ENCODE data around the gene KCNJ9. TPM values are rescaled to one million over a fixed set of nuclear protein-coding genes. Genes with fewer than 3 reads are reported as not detected.

The KCNJ9 gene
- total and polyA plus RNA-seq, 10 of the 15 experiments (the other 5 are each of a cell fraction or from before 2014, with no cell fraction given), result 0.12 TPM; not detected in 9

DNA sequence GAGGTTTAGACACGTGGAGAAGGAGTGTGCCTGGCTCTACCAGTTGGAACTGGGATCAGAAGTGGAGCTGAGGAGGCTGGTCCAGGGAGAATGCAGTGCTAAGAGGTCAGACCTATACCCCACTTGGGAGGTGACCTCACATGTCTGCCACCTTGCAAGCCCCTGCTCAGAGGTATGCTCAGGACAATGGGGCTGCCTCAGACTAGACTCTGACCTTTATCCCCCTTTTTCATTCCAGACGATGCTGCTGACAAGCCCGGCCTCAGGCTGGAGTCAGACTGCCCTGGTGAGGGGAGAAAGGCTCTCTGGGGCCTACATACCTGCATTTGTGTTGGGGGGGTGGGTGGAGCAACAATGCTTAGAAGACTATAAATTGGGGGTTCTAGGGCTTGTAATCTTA, 16.6 kb upstream of the KCNJ9 start (continued):
- TF ChIP-seq, protein P1, sequence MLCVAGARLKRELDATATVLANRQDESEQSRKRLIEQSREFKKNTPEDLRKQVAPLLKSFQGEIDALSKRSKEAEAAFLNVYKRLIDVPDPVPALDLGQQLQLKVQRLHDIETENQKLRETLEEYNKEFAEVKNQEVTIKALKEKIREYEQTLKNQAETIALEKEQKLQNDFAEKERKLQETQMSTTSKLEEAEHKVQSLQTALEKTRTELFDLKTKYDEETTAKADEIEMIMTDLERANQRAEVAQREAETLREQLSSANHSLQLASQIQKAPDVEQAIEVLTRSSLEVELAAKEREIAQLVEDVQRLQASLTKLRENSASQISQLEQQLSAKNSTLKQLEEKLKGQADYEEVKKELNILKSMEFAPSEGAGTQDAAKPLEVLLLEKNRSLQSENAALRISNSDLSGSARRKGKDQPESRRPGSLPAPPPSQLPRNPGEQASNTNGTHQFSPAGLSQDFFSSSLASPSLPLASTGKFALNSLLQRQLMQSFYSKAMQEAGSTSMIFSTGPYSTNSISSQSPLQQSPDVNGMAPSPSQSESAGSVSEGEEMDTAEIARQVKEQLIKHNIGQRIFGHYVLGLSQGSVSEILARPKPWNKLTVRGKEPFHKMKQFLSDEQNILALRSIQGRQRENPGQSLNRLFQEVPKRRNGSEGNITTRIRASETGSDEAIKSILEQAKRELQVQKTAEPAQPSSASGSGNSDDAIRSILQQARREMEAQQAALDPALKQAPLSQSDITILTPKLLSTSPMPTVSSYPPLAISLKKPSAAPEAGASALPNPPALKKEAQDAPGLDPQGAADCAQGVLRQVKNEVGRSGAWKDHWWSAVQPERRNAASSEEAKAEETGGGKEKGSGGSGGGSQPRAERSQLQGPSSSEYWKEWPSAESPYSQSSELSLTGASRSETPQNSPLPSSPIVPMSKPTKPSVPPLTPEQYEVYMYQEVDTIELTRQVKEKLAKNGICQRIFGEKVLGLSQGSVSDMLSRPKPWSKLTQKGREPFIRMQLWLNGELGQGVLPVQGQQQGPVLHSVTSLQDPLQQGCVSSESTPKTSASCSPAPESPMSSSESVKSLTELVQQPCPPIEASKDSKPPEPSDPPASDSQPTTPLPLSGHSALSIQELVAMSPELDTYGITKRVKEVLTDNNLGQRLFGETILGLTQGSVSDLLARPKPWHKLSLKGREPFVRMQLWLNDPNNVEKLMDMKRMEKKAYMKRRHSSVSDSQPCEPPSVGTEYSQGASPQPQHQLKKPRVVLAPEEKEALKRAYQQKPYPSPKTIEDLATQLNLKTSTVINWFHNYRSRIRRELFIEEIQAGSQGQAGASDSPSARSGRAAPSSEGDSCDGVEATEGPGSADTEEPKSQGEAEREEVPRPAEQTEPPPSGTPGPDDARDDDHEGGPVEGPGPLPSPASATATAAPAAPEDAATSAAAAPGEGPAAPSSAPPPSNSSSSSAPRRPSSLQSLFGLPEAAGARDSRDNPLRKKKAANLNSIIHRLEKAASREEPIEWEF (IDR thresholded peaks at IDR 0.05; ENCODE audit: insufficient replicate concordance, low read depth, low read length), result no peak
- TF ChIP-seq, protein P2, sequence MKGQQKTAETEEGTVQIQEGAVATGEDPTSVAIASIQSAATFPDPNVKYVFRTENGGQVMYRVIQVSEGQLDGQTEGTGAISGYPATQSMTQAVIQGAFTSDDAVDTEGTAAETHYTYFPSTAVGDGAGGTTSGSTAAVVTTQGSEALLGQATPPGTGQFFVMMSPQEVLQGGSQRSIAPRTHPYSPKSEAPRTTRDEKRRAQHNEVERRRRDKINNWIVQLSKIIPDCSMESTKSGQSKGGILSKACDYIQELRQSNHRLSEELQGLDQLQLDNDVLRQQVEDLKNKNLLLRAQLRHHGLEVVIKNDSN (IDR thresholded peaks at IDR 0.05; ENCODE audit: borderline replicate concordance, extremely low read length, insufficient read depth, low read depth, low read length), result no peak

DNA sequence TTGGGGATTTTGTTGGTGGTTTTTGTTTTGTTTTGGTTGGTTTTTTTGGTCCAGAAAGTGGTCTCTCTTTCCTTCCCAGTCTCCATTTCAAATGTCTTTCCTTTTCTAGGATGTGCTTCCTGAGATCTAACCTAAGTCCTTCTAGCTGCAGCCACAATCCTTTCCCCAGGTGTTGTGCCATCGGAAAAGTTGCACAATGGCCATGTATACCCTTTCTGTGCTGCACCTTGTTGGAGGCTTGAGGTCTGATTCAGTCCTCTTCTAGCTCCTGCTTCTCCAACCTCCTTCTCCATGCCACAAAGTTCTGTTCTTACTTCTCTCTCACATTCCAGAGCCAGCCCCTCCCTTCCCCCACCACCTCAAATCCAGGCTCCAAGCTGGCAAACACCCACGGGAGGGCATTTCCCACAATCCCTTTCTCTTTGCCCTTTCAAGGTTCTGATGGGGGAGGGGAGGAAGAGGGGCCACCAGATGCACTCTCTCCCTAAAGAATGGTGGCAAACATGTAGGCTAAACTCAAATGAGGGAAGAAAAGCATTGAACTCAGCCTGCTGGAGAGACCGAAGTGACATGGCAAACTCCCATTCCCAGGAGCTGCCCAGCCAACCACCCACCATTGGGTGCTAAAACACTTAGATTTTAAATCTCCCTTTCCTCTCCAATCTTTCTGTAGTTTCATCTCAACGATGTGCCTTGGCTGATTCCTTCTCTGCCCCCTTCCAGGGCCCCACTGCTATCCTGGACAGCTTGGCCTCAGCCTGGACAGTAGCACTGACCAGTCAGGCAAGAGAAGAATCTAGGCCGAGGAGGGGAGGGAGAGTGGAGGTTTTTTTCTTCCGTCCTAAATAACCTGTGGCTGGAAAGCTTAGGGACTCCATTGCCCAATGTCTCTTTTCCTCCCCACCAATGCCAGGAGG, 14.3 kb upstream of the KCNJ9 start:
- no peaks in the 10 kb centered on the region for H3K36me3 ChIP-seq (ENCODE audit: control insufficient read depth in 2 of 2, insufficient read depth in 2 of 2, low read length in 1 of 2)
- H3K9ac ChIP-seq (ENCODE audit: control insufficient read depth, insufficient read depth, low read length), result no peak overlapping the region
- ChIA-PET CTCF (interaction anchor here (1.3 to 49.8 kb wide), 3 partner anchors 10 to 21 kb away, joined by 5 to 1035 read pairs (median 13); partner anchors contain the start of genes IGSF8, KCNJ10 and KCNJ9), SMC1A (ENCODE audit: uncharacterized antibody, unreplicated experiment) (interaction anchor here (0.8 to 1.1 kb wide), 3 partner anchors 8 to 12 kb away, joined by 3 to 4 read pairs (median 3); no protein-coding TSS in a partner anchor), POLR2A (no interaction called here), RAD21 (ENCODE audit: unreplicated experiment) (interaction anchor here (0.7 kb wide), 1 partner anchor 11 kb away, joined by 3 read pairs; no protein-coding TSS in a partner anchor)
- intact Hi-C loops (cut with micrococcal nuclease; ENCODE audit: unreplicated experiment), result no loop called here
- DNase-seq (ENCODE audit: low read depth, low spot score) (no peak), ATAC-seq (no peak), FAIRE-seq (no peak)
- H2AFZ ChIP-seq (ENCODE audit: control insufficient read depth, low read depth, low read length), result no peak overlapping the region
- peaks cover 18% of the 10 kb centered on the region for H3K4me1 ChIP-seq (ENCODE audit: control insufficient read depth, insufficient read depth, low read length)
- peaks cover 4 to 16% of the 10 kb centered on the region in 2 experiments for H3K27me3 ChIP-seq (replicated peaks in 1 of 2; ENCODE audit: control insufficient read depth in 2 of 2, insufficient read depth in 2 of 2, low read length in 1 of 2)
- no peak overlapping the region for H3K4me2 ChIP-seq (ENCODE audit: control insufficient read depth, insufficient read depth)
- H3K27ac ChIP-seq (ENCODE audit: control insufficient read depth, insufficient read depth), result no peak overlapping the region
- 16% methylated on average over 6 of the region's 6 CpGs for WGBS (ENCODE audit: insufficient coverage, insufficient replicate concordance, low lambda C conversion rate, missing lambda C conversion rate)
- no peak overlapping the region for H3K4me3 ChIP-seq
- H4K20me1 ChIP-seq (ENCODE audit: control insufficient read depth, insufficient read depth), result no peaks in the 10 kb centered on the region
- no peaks in the 10 kb centered on the region for H3K9me3 ChIP-seq (replicated peaks; ENCODE audit: control insufficient read depth, insufficient read depth, low read length)
- in situ Hi-C loops (cut with MboI), result no loop called here
- no TSS peak for BruUV-seq (replicated peaks)
- H3K79me2 ChIP-seq (ENCODE audit: control insufficient read depth, insufficient read depth, low read length), result no peaks in the 10 kb centered on the region
- TF ChIP-seq, protein P3, sequence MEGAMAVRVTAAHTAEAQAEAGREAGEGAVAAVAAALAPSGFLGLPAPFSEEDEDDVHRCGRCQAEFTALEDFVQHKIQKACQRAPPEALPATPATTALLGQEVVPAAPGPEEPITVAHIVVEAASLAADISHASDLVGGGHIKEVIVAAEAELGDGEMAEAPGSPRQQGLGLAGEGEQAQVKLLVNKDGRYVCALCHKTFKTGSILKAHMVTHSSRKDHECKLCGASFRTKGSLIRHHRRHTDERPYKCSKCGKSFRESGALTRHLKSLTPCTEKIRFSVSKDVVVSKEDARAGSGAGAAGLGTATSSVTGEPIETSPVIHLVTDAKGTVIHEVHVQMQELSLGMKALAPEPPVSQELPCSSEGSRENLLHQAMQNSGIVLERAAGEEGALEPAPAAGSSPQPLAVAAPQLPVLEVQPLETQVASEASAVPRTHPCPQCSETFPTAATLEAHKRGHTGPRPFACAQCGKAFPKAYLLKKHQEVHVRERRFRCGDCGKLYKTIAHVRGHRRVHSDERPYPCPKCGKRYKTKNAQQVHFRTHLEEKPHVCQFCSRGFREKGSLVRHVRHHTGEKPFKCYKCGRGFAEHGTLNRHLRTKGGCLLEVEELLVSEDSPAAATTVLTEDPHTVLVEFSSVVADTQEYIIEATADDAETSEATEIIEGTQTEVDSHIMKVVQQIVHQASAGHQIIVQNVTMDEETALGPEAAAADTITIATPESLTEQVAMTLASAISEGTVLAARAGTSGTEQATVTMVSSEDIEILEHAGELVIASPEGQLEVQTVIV (IDR thresholded peaks at IDR 0.05; ENCODE audit: borderline replicate concordance, partially characterized antibody), result no peak
- TF ChIP-seq, protein P4, sequence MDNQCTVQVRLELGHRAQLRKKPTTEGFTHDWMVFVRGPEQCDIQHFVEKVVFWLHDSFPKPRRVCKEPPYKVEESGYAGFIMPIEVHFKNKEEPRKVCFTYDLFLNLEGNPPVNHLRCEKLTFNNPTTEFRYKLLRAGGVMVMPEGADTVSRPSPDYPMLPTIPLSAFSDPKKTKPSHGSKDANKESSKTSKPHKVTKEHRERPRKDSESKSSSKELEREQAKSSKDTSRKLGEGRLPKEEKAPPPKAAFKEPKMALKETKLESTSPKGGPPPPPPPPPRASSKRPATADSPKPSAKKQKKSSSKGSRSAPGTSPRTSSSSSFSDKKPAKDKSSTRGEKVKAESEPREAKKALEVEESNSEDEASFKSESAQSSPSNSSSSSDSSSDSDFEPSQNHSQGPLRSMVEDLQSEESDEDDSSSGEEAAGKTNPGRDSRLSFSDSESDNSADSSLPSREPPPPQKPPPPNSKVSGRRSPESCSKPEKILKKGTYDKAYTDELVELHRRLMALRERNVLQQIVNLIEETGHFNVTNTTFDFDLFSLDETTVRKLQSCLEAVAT (IDR thresholded peaks at IDR 0.05), result no peak
- no peak for TF ChIP-seq STAT3 (IDR thresholded peaks at IDR 0.05; ENCODE audit: low read depth, low read length)
- no peak for TF ChIP-seq MTA3 (IDR thresholded peaks at IDR 0.05; ENCODE audit: borderline replicate concordance, low read length)
- no peak for TF ChIP-seq SIX5 (IDR thresholded peaks at IDR 0.05; ENCODE audit: low read depth, low read length, severe bottlenecking)
